GM18909 (cell line): ENCODE measurements around the gene RND2.

Source experiments
- ATAC-seq: cut with Tn5 transposase; IDR thresholded peaks from one replicate; pipeline ENCODE4 v1.9.1; 2021; ENCODE audit warnings: mild to moderate bottlenecking; ENCODE audit not compliant: unreplicated experiment, poor library complexity

Gene RND2

GRCh38 chr17:43003542-43004172 is 21.4 kb upstream of the RND2 start:
- ATAC-seq, result no peak

GRCh38 chr17:43006639-43007551 is 18.1 kb upstream of the RND2 start, which contains the start of gene IFI35:
Gene IFI35 (plus strand): TSS chr17:43006784. CDS start chr17:43006948, 164 bp downstream.
- peak; percentile 81 for ATAC-seq

GRCh38 chr17:43010667-43011308 is 14.2 kb upstream of the RND2 start:
- no peak for ATAC-seq

GRCh38 chr17:43011728-43012472 is 13.1 kb upstream of the RND2 start:
- ATAC-seq, result no peak

- no peak for ATAC-seq
Observed at GRCh38 chr17:43013296-43013695, 11.7 kb upstream of the RND2 start.

- no peak for ATAC-seq
Observed at GRCh38 chr17:43014020-43014648, 10.9 kb upstream of the RND2 start.

GRCh38 chr17:43014649-43015542 is 10.1 kb upstream of the RND2 start:
- no peak for ATAC-seq

- ATAC-seq, result no peak
Observed at GRCh38 chr17:43015579-43015978, 9.5 kb upstream of the RND2 start.

- ATAC-seq, result no peak
Observed at GRCh38 chr17:43016216-43016615, 8.8 kb upstream of the RND2 start.

- ATAC-seq, result no peak
Observed at GRCh38 chr17:43018008-43018853, 6.8 kb upstream of the RND2 start.

- ATAC-seq, result no peak
Observed at GRCh38 chr17:43018932-43019331, 6.1 kb upstream of the RND2 start.

- no peak for ATAC-seq
Observed at GRCh38 chr17:43019418-43019817, 5.6 kb upstream of the RND2 start.

GRCh38 chr17:43020030-43020621 is 4.9 kb upstream of the RND2 start:
- no peak for ATAC-seq

- ATAC-seq, result no peak
Observed at GRCh38 chr17:43020789-43021740, 4.0 kb upstream of the RND2 start.

GRCh38 chr17:43021741-43022512 is 3.1 kb upstream of the RND2 start, which contains the start of gene VAT1:
Gene VAT1 (minus strand): TSS chr17:43022385. CDS start chr17:43022322, 63 bp downstream.
- ATAC-seq, result no peak

- no peak for ATAC-seq
Observed at GRCh38 chr17:43025290-43025657, 243 bp downstream of the RND2 start.
